HCT116 (cell line): ENCODE data around the gene WDR45B. TPM values are rescaled to one million over a fixed set of nuclear protein-coding genes. Genes with fewer than 3 reads are reported as not detected.

Experiments
- ATAC-seq: fragments of 200-7000 bp; cut with Tn5 transposase; 2 replicates; pipeline ENCODE4 v1.9.1; 2020; ENCODE audit warnings: mild to moderate bottlenecking, moderate library complexity
- BruUV-seq: library from RNA; stranded (reverse); fragments of 400-500 nt; replicated peaks from 2 replicates; lab custom pipeline; 2021; lab: Mats Ljungman, UMichigan
- CTCF ChIA-PET: fragments of 300-600 bp; sonication (Branson Sonifier 250); formaldehyde crosslinking; loops from one replicate; lab custom pipeline; 2021; ENCODE audit warnings: antibody characterized with exemption; lab: Charles Lee
- POLR2A ChIA-PET: fragments of 300-600, 350-600 bp; sonication (Branson Sonifier 250); formaldehyde crosslinking; loops from one replicate; lab custom pipeline; 2021; ENCODE audit warnings: antibody characterized with exemption; lab: Charles Lee
- RAD21 ChIA-PET, 2 experiments: fragments of 300-600 bp; sonication (Branson Sonifier 250); formaldehyde crosslinking; loops; one replicate each; lab custom pipeline; 2023; ENCODE audit warnings: low total read pairs in 2 of 2; ENCODE audit not compliant: uncharacterized antibody in 2 of 2, unreplicated experiment in 2 of 2, low non-redundant PET in 1 of 2; lab: Charles Lee
- DNase-seq: peaks from one replicate; pipeline ENCODE4 v3.0.0-alpha.2; 2010; ENCODE audit warnings: low read depth, low spot score
- H2AFZ ChIP-seq: fragments of 200-600 bp; shearing (Covaris generic), sonication (generic); 2 replicates; pipeline ENCODE4 v1.6.1; 2017; ENCODE audit warnings: low read depth, mixed run types, mixed read lengths, antibody characterized with exemption, low read length; ENCODE audit not compliant: poor library complexity, severe bottlenecking
- H3K27ac ChIP-seq: 2 replicates; pipeline ENCODE4 v1.5.1; 2012; ENCODE audit warnings: low read depth, low read length
- H3K27me3 ChIP-seq: fragments of 200-600 bp; sonication (generic); 2 replicates; pipeline ENCODE4 v1.6.1; 2016; ENCODE audit warnings: mixed run types, low read length, mixed read lengths; ENCODE audit not compliant: insufficient read depth
- H3K36me3 ChIP-seq, 2 experiments: fragments of 200-500 bp in 1 of 2; fragments of 200-600 bp in 1 of 2; sonication (Bioruptor generic) in 1 of 2; sonication (generic) in 1 of 2; 2 replicates each; pipeline versions ENCODE4 v1.5.1 to v1.6.1; 2014 to 2016; ENCODE audit warnings: low read length in 2 of 2, inconsistent platforms in 1 of 2, mixed read lengths in 1 of 2, mixed run types in 1 of 2; ENCODE audit not compliant: insufficient read depth in 2 of 2, control insufficient read depth in 1 of 2
- H3K4me1 ChIP-seq, 2 experiments: fragments of 200-600 bp in 1 of 2; sonication (generic) in 1 of 2; 2 replicates each; pipeline versions ENCODE4 v1.5.1 to v1.6.1; 2012 to 2017; ENCODE audit warnings: low read length in 2 of 2, inconsistent platforms in 1 of 2, mild to moderate bottlenecking in 1 of 2, mixed read lengths in 1 of 2, mixed run types in 1 of 2, moderate library complexity in 1 of 2; ENCODE audit not compliant: insufficient read depth in 2 of 2, control insufficient read depth in 1 of 2
- H3K4me2 ChIP-seq: fragments of 200-600 bp; sonication (generic); 2 replicates; pipeline ENCODE4 v1.6.1; 2017; ENCODE audit warnings: mixed run types, low read length, mixed read lengths
- H3K4me3 ChIP-seq, 2 experiments: fragments of 200-600 bp in 1 of 2; sonication (generic) in 1 of 2; replicated peaks in 1 of 2; 2 replicates each; pipeline ENCODE4 v1.5.1; 2011 to 2016; ENCODE audit warnings: low read length in 2 of 2, control low read depth in 1 of 2, low read depth in 1 of 2, mild to moderate bottlenecking in 1 of 2, mixed read lengths in 1 of 2, mixed run types in 1 of 2
- H3K79me2 ChIP-seq: fragments of 200-600 bp; sonication (generic); 2 replicates; pipeline ENCODE4 v1.6.1; 2017; ENCODE audit warnings: mild to moderate bottlenecking, mixed run types, low read length, moderate library complexity, mixed read lengths; ENCODE audit not compliant: insufficient read depth
- H3K9ac ChIP-seq: fragments of 200-600 bp; sonication (generic); 2 replicates; pipeline ENCODE4 v1.6.1; 2016; ENCODE audit warnings: low read length, mixed read lengths
- H3K9me2 ChIP-seq: fragments of 200-600 bp; sonication (generic), shearing (Covaris generic); 2 replicates; pipeline ENCODE4 v1.6.1; 2017; ENCODE audit warnings: mixed run types, mild to moderate bottlenecking, moderate library complexity; ENCODE audit not compliant: insufficient read depth
- H3K9me3 ChIP-seq, 2 experiments: fragments of 200-500 bp in 1 of 2; fragments of 200-600 bp in 1 of 2; sonication (Bioruptor generic) in 1 of 2; sonication (generic) in 1 of 2; 2 replicates each; pipeline ENCODE4 v1.6.1; 2014 to 2017; ENCODE audit warnings: low read length in 2 of 2, mixed read lengths in 2 of 2, inconsistent platforms in 1 of 2, low read depth in 1 of 2, mild to moderate bottlenecking in 1 of 2, mixed run types in 1 of 2, moderate library complexity in 1 of 2; ENCODE audit not compliant: control insufficient read depth in 1 of 2, insufficient read depth in 1 of 2
- H4K20me1 ChIP-seq: fragments of 200-600 bp; sonication (generic), shearing (Covaris generic); 2 replicates; pipeline ENCODE4 v1.6.1; 2017; ENCODE audit warnings: mixed run types, mild to moderate bottlenecking, moderate library complexity; ENCODE audit not compliant: insufficient read depth
- CBX3 ChIP-seq: IDR thresholded peaks from 2 replicates; pipeline ENCODE4 v1.6.1; 2012; ENCODE audit warnings: low read depth
- CEBPB ChIP-seq: IDR thresholded peaks from 2 replicates; pipeline ENCODE4 v1.6.1; 2012; ENCODE audit warnings: low read depth
- CTCF ChIP-seq, 3 experiments: fragments of 200-600 bp in 1 of 3; sonication (generic) in 1 of 3; IDR thresholded peaks in 2 of 3; conservative IDR thresholded peaks in 1 of 3; 2 replicates each; pipeline ENCODE4 v1.5.1; 2012 to 2017; ENCODE audit warnings: low read depth in 2 of 3, low read length in 2 of 3, antibody characterized with exemption in 1 of 3, borderline replicate concordance in 1 of 3, control low read depth in 1 of 3, mild to moderate bottlenecking in 1 of 3, mixed read lengths in 1 of 3, mixed run types in 1 of 3, moderate library complexity in 1 of 3; ENCODE audit not compliant: insufficient read depth in 1 of 3
- ELF1 ChIP-seq: IDR thresholded peaks from 2 replicates; pipeline ENCODE4 v1.6.1; 2012; ENCODE audit warnings: low read depth, borderline replicate concordance
- EZH2 ChIP-seq: fragments of 200-600 bp; sonication (generic); IDR thresholded peaks from 2 replicates; pipeline ENCODE4 v1.6.1; 2017; ENCODE audit warnings: antibody characterized with exemption, mixed run types
- EZH2phosphoT487 ChIP-seq: fragments of 200-600 bp; IDR thresholded peaks from 2 replicates; pipeline ENCODE4 v1.6.1; 2018; ENCODE audit warnings: antibody characterized with exemption, borderline replicate concordance
- FOSL1 ChIP-seq: IDR thresholded peaks from 2 replicates; pipeline ENCODE4 v1.6.1; 2012; ENCODE audit warnings: low read depth
- JUND ChIP-seq: IDR thresholded peaks from 2 replicates; pipeline ENCODE4 v1.6.1; 2012
- MAX ChIP-seq: IDR thresholded peaks from 2 replicates; pipeline ENCODE4 v1.6.1; 2012
- POLR2A ChIP-seq: IDR thresholded peaks from 2 replicates; pipeline ENCODE4 v1.7.0; 2011; ENCODE audit warnings: borderline replicate concordance; ENCODE audit not compliant: insufficient read depth, insufficient read length; ENCODE audit errors: extremely low read depth
- RAD21 ChIP-seq: IDR thresholded peaks from 2 replicates; pipeline ENCODE4 v1.6.1; 2012; ENCODE audit warnings: low read depth, mild to moderate bottlenecking
- REST ChIP-seq: IDR thresholded peaks from 2 replicates; pipeline ENCODE4 v1.6.1; 2012; ENCODE audit warnings: low read depth
- SP1 ChIP-seq: IDR thresholded peaks from 2 replicates; pipeline ENCODE4 v1.6.1; 2012; ENCODE audit warnings: low read depth
- SRF ChIP-seq: IDR thresholded peaks from 2 replicates; pipeline ENCODE4 v1.6.1; 2012; ENCODE audit warnings: low read depth
- YY1 ChIP-seq: IDR thresholded peaks from 2 replicates; pipeline ENCODE4 v1.6.1; 2011; ENCODE audit warnings: low read length, low read depth, moderate library complexity, mild to moderate bottlenecking; ENCODE audit not compliant: insufficient replicate concordance; ENCODE audit errors: extremely low read depth
- ZBTB33 ChIP-seq: IDR thresholded peaks from 2 replicates; pipeline ENCODE4 v1.6.1; 2011; ENCODE audit warnings: mild to moderate bottlenecking, low read length, moderate library complexity; ENCODE audit not compliant: insufficient replicate concordance; ENCODE audit errors: extremely low read depth
- ZFX ChIP-seq: fragments of 450-650 bp; IDR thresholded peaks from 2 replicates; pipeline ENCODE4 v1.6.1; 2017
- intact Hi-C: fragments of 100-400 bp; cut with micrococcal nuclease; formaldehyde crosslinking; loops from 2 replicates; pipeline ENCODE4 v1.10.0; 2022
- total RNA-seq: library from RNA; stranded (reverse); gene quantifications from one replicate; pipeline ENCODE4 v1.2.1, GENCODE V29; 2021; ENCODE audit not compliant: unreplicated experiment

Gene WDR45B
- total RNA-seq, 1 experiment from 2014 or later = 117 TPM

GRCh38 chr17:82566129-82566960 lies 81.9 kb downstream of the WDR45B start:
- H3K4me2 ChIP-seq = no peak overlapping the region
- CTCF ChIA-PET = no interaction called here
- H3K27me3 ChIP-seq = no peaks in the 10 kb centered on the region
- DNase-seq (no peak), ATAC-seq (no peak)
- H3K4me1 ChIP-seq = peaks cover 11 to 12% of the 10 kb centered on the region in 2 experiments; a peak in 3 of 4 replicates
- no peak overlapping the region for H3K4me3 ChIP-seq
- POLR2A ChIA-PET = no interaction called here
- no peak overlapping the region for H3K9ac ChIP-seq
- TF ChIP-seq SRF = no peak
- no peak for TF ChIP-seq CBX3
- TF ChIP-seq JUND = no peak
- no peak for TF ChIP-seq EZH2
- TF ChIP-seq REST = no peak
- TF ChIP-seq ZFX = no peak
- no peak for TF ChIP-seq ELF1
- no peak for TF ChIP-seq FOSL1
- TF ChIP-seq EZH2phosphoT487 = no peak
- no peak for TF ChIP-seq RAD21
- TF ChIP-seq CEBPB = no peak
- TF ChIP-seq ZBTB33 = no peak
- no peak for TF ChIP-seq SP1
- TF ChIP-seq CTCF (IDR thresholded peaks at IDR 0.05 in 2 of 3, conservative IDR thresholded peaks at IDR 0.05 in 1 of 3; ENCODE audit: borderline replicate concordance in 1 of 3, insufficient read depth in 1 of 3, low read depth in 2 of 3, low read length in 2 of 3) = no peak
- no peak for TF ChIP-seq POLR2A
- TF ChIP-seq YY1 = no peak
- no peak for TF ChIP-seq MAX
- H3K79me2 ChIP-seq = peaks cover 96% of the 10 kb centered on the region
- BruUV-seq = no TSS peak
- no peaks in the 10 kb centered on the region for H3K9me2 ChIP-seq
- no peak overlapping the region for H2AFZ ChIP-seq
- H3K36me3 ChIP-seq = peaks cover 53 to 54% of the 10 kb centered on the region in 2 experiments
- H3K27ac ChIP-seq = no peak overlapping the region
- intact Hi-C loops = no loop called here
- H3K9me3 ChIP-seq = no peaks in the 10 kb centered on the region
- RAD21 ChIA-PET = no interaction called here
- H4K20me1 ChIP-seq = peaks cover 14% of the 10 kb centered on the region; the same call in 1 of the 2 replicates
